ENCODE results near the gene ADAM33.
A peak's percentile ranks its signal among the peaks of the same experiment; 100 is the strongest.

Gene ADAM33

GRCh38 chr20:3697588-3698305 lies 15.9 kb upstream of the ADAM33 start:
- POLR2A ChIA-PET (ENCODE audit: low non-redundant PET): no interaction called here
- CTCF ChIA-PET: interaction anchor here (1.1 to 2.2 kb wide), 3 partner anchors 13 to 18 kb away, joined by 3 to 12 read pairs (median 3); no protein-coding TSS in a partner anchor
- no peak overlapping the region for H3K27ac ChIP-seq
- DNase-seq (ENCODE audit: low spot score): no peak
- TF ChIP-seq CTCF (conservative IDR thresholded peaks at IDR 0.05; ENCODE audit: low read depth): no peak

- no peak overlapping the region for H3K27ac ChIP-seq
- POLR2A ChIA-PET (ENCODE audit: low non-redundant PET): no interaction called here
- CTCF ChIA-PET: interaction anchor here (0.9 to 2.2 kb wide), 5 partner anchors 14 to 21 kb away, joined by 3 to 12 read pairs (median 3); no protein-coding TSS in a partner anchor
- TF ChIP-seq CTCF (conservative IDR thresholded peaks at IDR 0.05; ENCODE audit: low read depth): no peak
- no peak for DNase-seq (ENCODE audit: low spot score)
Measured at GRCh38 chr20:3696745-3697587, 15.2 kb upstream of the ADAM33 start.

- H3K27ac ChIP-seq: no peak overlapping the region
- ChIA-PET POLR2A (ENCODE audit: low non-redundant PET) (no interaction called here), CTCF (interaction anchor here (0.9 to 2.2 kb wide), 2 partner anchors 15 to 22 kb away, joined by 3 to 12 read pairs; no protein-coding TSS in a partner anchor)
- TF ChIP-seq CTCF (conservative IDR thresholded peaks at IDR 0.05; ENCODE audit: low read depth): peak; percentile 36
- no peak for DNase-seq (ENCODE audit: low spot score)
Measured at GRCh38 chr20:3696200-3696599, 14.4 kb upstream of the ADAM33 start.

- TF ChIP-seq CTCF (conservative IDR thresholded peaks at IDR 0.05; ENCODE audit: low read depth): no peak
- CTCF ChIA-PET: interaction anchor here (0.7 to 1.7 kb wide), 3 partner anchors 10 to 369 kb away, joined by 3 to 9 read pairs (median 3); no protein-coding TSS in a partner anchor
- POLR2A ChIA-PET (ENCODE audit: low non-redundant PET): no interaction called here
Measured at GRCh38 chr20:3694864-3695263, 13.1 kb upstream of the ADAM33 start.

GRCh38 chr20:3693376-3693775 lies 11.6 kb upstream of the ADAM33 start:
- TF ChIP-seq CTCF (conservative IDR thresholded peaks at IDR 0.05; ENCODE audit: low read depth): no peak
- ChIA-PET POLR2A (ENCODE audit: low non-redundant PET) (no interaction called here), CTCF (interaction anchor here (0.8 kb wide), 1 partner anchor 18 kb away, joined by 4 read pairs; no protein-coding TSS in a partner anchor)
- H3K27ac ChIP-seq: no peak overlapping the region
- no peak for DNase-seq (ENCODE audit: low spot score)

More at GRCh38 chr20:3694864-3695263, 13.1 kb upstream of the ADAM33 start:
- DNase-seq (ENCODE audit: low spot score): no peak
- no peak overlapping the region for H3K27ac ChIP-seq

GRCh38 chr20:3692706-3693294 lies 11.0 kb upstream of the ADAM33 start:
- ChIA-PET CTCF (interaction anchor here (0.6 kb wide), 1 partner anchor 124 kb away, joined by 3 read pairs; no protein-coding TSS in a partner anchor), POLR2A (ENCODE audit: low non-redundant PET) (no interaction called here)
- H3K27ac ChIP-seq: no peak overlapping the region
- DNase-seq (ENCODE audit: low spot score): no peak
- no peak for TF ChIP-seq CTCF (conservative IDR thresholded peaks at IDR 0.05; ENCODE audit: low read depth)
